ENCODE results near the gene ISM1. TPM values are rescaled to one million over a fixed set of nuclear protein-coding genes. Genes with fewer than 3 reads are reported as not detected.

Gene ISM1
- total RNA-seq, 2 donors from 2014 or later: 0.59 to 1.3 TPM

DNA sequence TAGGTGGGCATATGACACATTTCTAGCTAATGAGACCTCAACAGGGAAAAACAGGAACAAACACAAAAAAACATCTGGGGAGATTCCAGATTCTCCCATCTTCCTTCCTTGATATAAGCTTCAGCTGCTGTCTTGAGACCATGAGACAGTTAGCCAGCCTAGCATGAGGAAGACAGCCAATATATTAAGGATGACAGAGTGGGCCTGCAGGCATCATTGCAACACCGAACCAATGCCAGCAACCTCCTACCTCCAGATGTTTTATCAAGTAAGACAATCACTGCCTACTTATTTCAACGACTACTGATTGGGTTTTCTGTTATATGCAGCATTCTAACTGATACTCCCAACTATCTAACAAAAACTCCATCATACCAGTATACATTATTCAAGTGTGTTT is 119.0 kb downstream of the ISM1 start:
- TF ChIP-seq, protein P1, sequence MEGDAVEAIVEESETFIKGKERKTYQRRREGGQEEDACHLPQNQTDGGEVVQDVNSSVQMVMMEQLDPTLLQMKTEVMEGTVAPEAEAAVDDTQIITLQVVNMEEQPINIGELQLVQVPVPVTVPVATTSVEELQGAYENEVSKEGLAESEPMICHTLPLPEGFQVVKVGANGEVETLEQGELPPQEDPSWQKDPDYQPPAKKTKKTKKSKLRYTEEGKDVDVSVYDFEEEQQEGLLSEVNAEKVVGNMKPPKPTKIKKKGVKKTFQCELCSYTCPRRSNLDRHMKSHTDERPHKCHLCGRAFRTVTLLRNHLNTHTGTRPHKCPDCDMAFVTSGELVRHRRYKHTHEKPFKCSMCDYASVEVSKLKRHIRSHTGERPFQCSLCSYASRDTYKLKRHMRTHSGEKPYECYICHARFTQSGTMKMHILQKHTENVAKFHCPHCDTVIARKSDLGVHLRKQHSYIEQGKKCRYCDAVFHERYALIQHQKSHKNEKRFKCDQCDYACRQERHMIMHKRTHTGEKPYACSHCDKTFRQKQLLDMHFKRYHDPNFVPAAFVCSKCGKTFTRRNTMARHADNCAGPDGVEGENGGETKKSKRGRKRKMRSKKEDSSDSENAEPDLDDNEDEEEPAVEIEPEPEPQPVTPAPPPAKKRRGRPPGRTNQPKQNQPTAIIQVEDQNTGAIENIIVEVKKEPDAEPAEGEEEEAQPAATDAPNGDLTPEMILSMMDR (IDR thresholded peaks at IDR 0.05): no peak
- no peaks in the 10 kb centered on the region for H3K4me1 ChIP-seq

DNA sequence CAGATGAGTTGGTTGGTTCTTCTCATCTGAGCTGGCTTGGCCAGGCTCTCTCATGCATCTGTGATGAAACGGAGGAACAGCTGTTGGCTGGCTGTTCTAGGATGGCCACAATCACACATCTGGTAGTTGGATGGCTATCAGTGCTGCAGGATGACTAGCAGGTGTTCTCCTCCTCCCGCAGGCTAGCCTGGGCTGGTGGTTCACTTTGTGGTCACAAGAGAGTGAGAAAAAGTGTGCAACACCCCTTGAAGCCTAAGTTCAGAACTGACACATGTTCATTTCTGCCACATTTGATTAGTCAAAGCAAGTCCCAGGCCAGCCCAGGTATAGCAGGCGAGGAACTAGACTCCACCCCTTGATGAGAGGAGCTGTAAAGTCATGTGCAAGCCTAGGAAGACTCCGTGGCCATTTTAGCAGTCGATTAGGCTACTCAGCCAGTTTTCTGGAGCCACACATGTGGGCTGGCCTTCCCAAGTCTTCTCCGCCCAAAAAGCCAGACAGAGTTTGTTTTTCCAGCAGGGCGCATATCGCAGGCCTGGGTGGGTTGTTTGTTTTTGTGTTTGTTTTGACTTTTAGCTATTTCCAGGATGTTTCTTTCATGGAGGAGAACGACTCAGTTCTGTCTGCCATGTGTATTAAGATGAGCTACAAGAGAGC is 120.8 kb downstream of the ISM1 start:
- no peaks in the 10 kb centered on the region for H3K4me1 ChIP-seq
- TF ChIP-seq, protein P1 (IDR thresholded peaks at IDR 0.05): no peak
- DNase-seq (ENCODE audit: low spot score): no peak
- no peak overlapping the region for H3K27ac ChIP-seq
- H3K36me3 ChIP-seq: no peaks in the 10 kb centered on the region
- H3K9me3 ChIP-seq: no peaks in the 10 kb centered on the region
- H3K27me3 ChIP-seq: no peaks in the 10 kb centered on the region
- no peak overlapping the region for H3K4me3 ChIP-seq

More for the DNA sequence above, 119.0 kb downstream of the ISM1 start:
- no peak overlapping the region for H3K4me3 ChIP-seq
- no peak for DNase-seq (ENCODE audit: low spot score)
- no peaks in the 10 kb centered on the region for H3K27me3 ChIP-seq
- H3K27ac ChIP-seq: no peak overlapping the region
- H3K36me3 ChIP-seq: no peaks in the 10 kb centered on the region
- no peaks in the 10 kb centered on the region for H3K9me3 ChIP-seq

DNA sequence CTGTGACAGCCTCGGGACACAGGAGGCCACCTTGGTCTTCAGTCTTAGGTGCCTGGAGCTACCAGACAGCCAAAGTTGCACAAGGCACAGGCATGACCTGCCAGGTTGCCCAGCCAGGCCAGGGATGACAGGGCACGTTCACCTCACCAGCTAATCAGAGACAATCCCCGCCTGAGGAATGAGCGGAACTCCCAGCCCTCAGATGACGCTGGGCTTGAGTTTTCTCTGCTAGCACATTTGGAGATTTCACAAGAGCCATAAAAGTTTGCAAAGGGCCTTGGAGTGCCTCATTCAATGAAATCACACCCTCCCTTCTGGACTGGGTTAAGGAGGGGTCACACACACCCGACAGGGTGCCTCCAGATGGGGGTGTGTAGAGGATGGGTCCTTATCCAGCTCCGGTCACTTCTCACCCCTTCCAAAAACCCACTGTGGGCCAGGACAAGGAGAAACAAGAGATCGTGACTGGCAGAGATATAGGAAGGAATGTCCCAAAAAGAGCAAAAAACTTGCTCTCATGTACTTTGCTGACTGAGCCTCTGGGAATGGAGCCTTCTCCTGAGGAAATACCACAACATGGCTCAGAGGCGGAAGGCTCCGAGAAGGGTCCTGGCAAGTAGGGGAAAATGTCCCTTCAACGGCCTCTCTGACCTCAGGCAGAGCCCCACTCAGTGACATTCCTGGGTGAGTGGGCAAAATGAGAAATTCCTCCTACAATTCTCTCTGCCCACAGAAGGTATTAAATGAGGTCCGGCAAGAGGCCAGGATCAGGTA is 121.6 kb downstream of the ISM1 start:
- TF ChIP-seq, protein P1 (IDR thresholded peaks at IDR 0.05): no peak

DNA sequence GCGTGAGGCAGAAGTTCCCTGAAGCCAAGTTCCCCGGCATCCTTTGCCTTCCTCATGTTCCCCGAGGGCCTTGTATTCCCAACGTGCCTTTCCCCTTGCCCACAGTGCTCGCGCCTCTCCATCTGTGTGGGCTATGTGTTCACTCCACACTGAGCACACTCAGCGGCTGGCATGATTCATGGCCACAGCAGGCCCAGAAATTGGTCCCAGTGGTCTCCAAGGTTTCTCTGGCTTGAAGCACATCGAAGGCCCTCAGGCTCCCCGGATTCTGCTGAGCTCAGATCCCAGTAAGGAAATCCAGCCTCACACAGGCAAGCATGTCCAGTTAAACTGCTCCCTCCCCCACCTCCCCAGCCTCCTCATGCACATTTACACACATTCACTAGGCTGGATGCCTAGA is 123.6 kb downstream of the ISM1 start:
- no peaks in the 10 kb centered on the region for H3K4me1 ChIP-seq
- DNase-seq (ENCODE audit: low spot score): no peak
- H3K4me3 ChIP-seq: no peak overlapping the region
- H3K27me3 ChIP-seq: no peaks in the 10 kb centered on the region
- TF ChIP-seq, protein P1 (IDR thresholded peaks at IDR 0.05): no peak
- H3K36me3 ChIP-seq: no peaks in the 10 kb centered on the region
- no peak overlapping the region for H3K27ac ChIP-seq
- no peaks in the 10 kb centered on the region for H3K9me3 ChIP-seq

More for the DNA sequence above, 121.6 kb downstream of the ISM1 start:
- no peak overlapping the region for H3K27ac ChIP-seq
- H3K36me3 ChIP-seq: no peaks in the 10 kb centered on the region
- no peaks in the 10 kb centered on the region for H3K4me1 ChIP-seq
- H3K4me3 ChIP-seq: no peak overlapping the region
- no peaks in the 10 kb centered on the region for H3K9me3 ChIP-seq
- H3K27me3 ChIP-seq: no peaks in the 10 kb centered on the region
- DNase-seq (ENCODE audit: low spot score): no peak

DNA sequence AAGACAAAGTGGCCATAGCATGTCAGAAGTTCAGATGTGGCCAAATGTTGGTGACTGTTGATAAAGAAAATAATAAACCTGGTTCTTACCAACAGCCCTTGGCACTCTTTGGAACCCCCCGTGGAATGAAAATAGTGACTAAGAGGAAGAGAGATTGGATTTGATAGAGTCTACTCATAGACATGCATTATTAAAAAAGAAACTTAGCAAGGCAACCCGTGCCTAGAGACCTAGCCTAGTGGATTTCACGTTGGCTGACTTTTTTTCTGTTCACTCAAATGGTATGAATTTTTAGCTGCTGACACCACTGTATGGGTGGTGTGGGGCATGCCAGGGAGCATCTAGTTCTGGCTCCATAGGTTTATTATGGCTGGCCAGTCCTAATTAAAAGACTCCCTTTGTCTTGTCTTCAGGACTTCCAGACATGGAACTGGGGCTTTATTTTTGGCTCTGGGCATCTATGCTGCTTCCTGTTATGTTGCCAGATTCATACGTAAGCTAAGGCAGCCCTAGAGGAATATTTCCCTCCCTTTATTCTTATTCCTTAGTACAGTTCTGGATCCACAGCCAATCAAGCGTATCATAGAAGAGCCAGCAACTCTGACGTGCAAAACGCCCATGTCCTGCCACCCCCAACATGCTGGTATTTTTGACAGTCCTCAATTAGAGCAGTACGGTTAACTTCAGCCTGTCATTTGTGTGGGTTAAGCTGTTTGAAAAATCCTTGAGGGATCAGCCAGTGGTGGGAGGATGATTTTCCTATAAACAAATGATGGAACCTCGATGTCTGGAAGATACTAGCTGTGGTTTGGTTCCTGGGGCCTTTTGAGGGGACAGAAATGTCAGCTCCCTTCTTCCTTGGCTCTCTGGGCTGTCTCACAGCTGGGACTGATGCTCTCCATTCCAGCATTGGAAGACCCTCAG is 127.5 kb downstream of the ISM1 start:
- H3K27me3 ChIP-seq: no peaks in the 10 kb centered on the region
- H3K36me3 ChIP-seq: no peaks in the 10 kb centered on the region
- H3K4me1 ChIP-seq: no peaks in the 10 kb centered on the region
- H3K27ac ChIP-seq: no peak overlapping the region
- no peaks in the 10 kb centered on the region for H3K9me3 ChIP-seq
- no peak overlapping the region for H3K4me3 ChIP-seq
- TF ChIP-seq, protein P1 (IDR thresholded peaks at IDR 0.05): no peak
- no peak for DNase-seq (ENCODE audit: low spot score)

Measured in right atrium auricular region (tissue), 2 donors.